Measurements from ENCODE around the gene RALGDS.

GRCh38 chr9:133055788-133056420 is 65.1 kb downstream of the RALGDS start:
- TF ChIP-seq, protein P1, sequence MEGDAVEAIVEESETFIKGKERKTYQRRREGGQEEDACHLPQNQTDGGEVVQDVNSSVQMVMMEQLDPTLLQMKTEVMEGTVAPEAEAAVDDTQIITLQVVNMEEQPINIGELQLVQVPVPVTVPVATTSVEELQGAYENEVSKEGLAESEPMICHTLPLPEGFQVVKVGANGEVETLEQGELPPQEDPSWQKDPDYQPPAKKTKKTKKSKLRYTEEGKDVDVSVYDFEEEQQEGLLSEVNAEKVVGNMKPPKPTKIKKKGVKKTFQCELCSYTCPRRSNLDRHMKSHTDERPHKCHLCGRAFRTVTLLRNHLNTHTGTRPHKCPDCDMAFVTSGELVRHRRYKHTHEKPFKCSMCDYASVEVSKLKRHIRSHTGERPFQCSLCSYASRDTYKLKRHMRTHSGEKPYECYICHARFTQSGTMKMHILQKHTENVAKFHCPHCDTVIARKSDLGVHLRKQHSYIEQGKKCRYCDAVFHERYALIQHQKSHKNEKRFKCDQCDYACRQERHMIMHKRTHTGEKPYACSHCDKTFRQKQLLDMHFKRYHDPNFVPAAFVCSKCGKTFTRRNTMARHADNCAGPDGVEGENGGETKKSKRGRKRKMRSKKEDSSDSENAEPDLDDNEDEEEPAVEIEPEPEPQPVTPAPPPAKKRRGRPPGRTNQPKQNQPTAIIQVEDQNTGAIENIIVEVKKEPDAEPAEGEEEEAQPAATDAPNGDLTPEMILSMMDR (optimal IDR thresholded peaks at IDR 0.05 in 1 of 3, IDR thresholded peaks at IDR 0.05 in 1 of 3, conservative IDR thresholded peaks at IDR 0.05 in 1 of 3; ENCODE audit: extremely low read depth in 1 of 3, insufficient read depth in 2 of 3, low read length in 3 of 3), result no peak
- TF ChIP-seq EZH2 (IDR thresholded peaks at IDR 0.05; ENCODE audit: low read length), result no peak
